Measurements from ENCODE around the gene FOXO3.

FOXO3 gene

GRCh38 chr6:108574457-108575141, 13.9 kb downstream of the FOXO3 start:
- DNase-seq, result no peak
- ATAC-seq, result no peak

- no peak for ATAC-seq
- DNase-seq, result no peak
Observed at GRCh38 chr6:108575905-108576494, 15.3 kb downstream of the FOXO3 start.

- DNase-seq, result no peak
- ATAC-seq, result no peak
Observed at GRCh38 chr6:108576709-108577108, 16.0 kb downstream of the FOXO3 start.

GRCh38 chr6:108578166-108578565, 17.4 kb downstream of the FOXO3 start:
- DNase-seq (no peak), ATAC-seq (no peak)

GRCh38 chr6:108578595-108579327, 18.0 kb downstream of the FOXO3 start:
- ATAC-seq (no peak), DNase-seq (no peak)

GRCh38 chr6:108579328-108579721, 18.6 kb downstream of the FOXO3 start:
- DNase-seq (no peak), ATAC-seq (no peak)

- ATAC-seq (no peak), DNase-seq (no peak)
Observed at GRCh38 chr6:108580646-108581045, 19.9 kb downstream of the FOXO3 start.

- ATAC-seq, result peak; percentile 59
Observed at GRCh38 chr6:108581237-108581931, 20.7 kb downstream of the FOXO3 start.

GRCh38 chr6:108581932-108582475, 21.3 kb downstream of the FOXO3 start:
- ATAC-seq, result no peak
- DNase-seq, result no peak

More at GRCh38 chr6:108581237-108581931, 20.7 kb downstream of the FOXO3 start:
- DNase-seq, result no peak

- ATAC-seq (no peak), DNase-seq (no peak)
Observed at GRCh38 chr6:108582618-108583017, 21.9 kb downstream of the FOXO3 start.

GRCh38 chr6:108584323-108584722, 23.6 kb downstream of the FOXO3 start:
- ATAC-seq, result no peak
- DNase-seq, result no peak

GRCh38 chr6:108585359-108585758, 24.6 kb downstream of the FOXO3 start:
- no peak for DNase-seq
- no peak for ATAC-seq

GRCh38 chr6:108585921-108586536, 25.3 kb downstream of the FOXO3 start:
- no peak for DNase-seq
- no peak for ATAC-seq

GRCh38 chr6:108587258-108588059, 26.7 kb downstream of the FOXO3 start:
- ATAC-seq (no peak), DNase-seq (no peak)

- DNase-seq (no peak), ATAC-seq (no peak)
Observed at GRCh38 chr6:108588586-108588985, 27.9 kb downstream of the FOXO3 start.

GRCh38 chr6:108589244-108589791, 28.6 kb downstream of the FOXO3 start:
- peak; percentile 15 for DNase-seq
- peak; percentile 48 for ATAC-seq

- DNase-seq (no peak), ATAC-seq (no peak)
Observed at GRCh38 chr6:108591040-108591816, 30.5 kb downstream of the FOXO3 start.

GRCh38 chr6:108592371-108593337, 31.9 kb downstream of the FOXO3 start:
- DNase-seq, result peak; percentile 48
- peak; percentile 90 for ATAC-seq

GRCh38 chr6:108594151-108594550, 33.4 kb downstream of the FOXO3 start:
- ATAC-seq, result no peak
- no peak for DNase-seq
